ENCODE results near the gene ZFP57.
A peak's percentile ranks its signal among the peaks of the same experiment; 100 is the strongest.

- TF ChIP-seq CTCF (IDR thresholded peaks at IDR 0.05) = peak in 2 of 3 donors; percentile 43 to 68
- no peak for TF ChIP-seq POLR2A (IDR thresholded peaks at IDR 0.05)
- no peak for TF ChIP-seq POLR2AphosphoS5 (IDR thresholded peaks at IDR 0.05)
Observed at GRCh38 chr6:29628419-29629281, 52.3 kb downstream of the ZFP57 start.
